ENCODE measurements around the gene CCL11.

Gene CCL11

GRCh38 chr17:34252095-34252443, 33.5 kb upstream of the CCL11 start:
- no peak for DNase-seq (ENCODE audit: low read depth)
- H3K4me3 ChIP-seq (replicated peaks; ENCODE audit: low read depth, low read length) = no peak overlapping the region
- no peak for TF ChIP-seq CTCF (IDR thresholded peaks at IDR 0.05; ENCODE audit: low read length, missing control alignments)

GRCh38 chr17:34252444-34253138, 33.0 kb upstream of the CCL11 start:
- peak; percentile 97 for DNase-seq (ENCODE audit: low read depth)
- TF ChIP-seq CTCF (IDR thresholded peaks at IDR 0.05; ENCODE audit: low read length, missing control alignments) = no peak
- no peak overlapping the region for H3K4me3 ChIP-seq (replicated peaks; ENCODE audit: low read depth, low read length)

- no peak overlapping the region for H3K4me3 ChIP-seq (replicated peaks; ENCODE audit: low read depth, low read length)
- peak; percentile 62 for DNase-seq (ENCODE audit: low read depth)
- TF ChIP-seq CTCF (IDR thresholded peaks at IDR 0.05; ENCODE audit: low read length, missing control alignments) = no peak
Measured at GRCh38 chr17:34253139-34253525, 32.4 kb upstream of the CCL11 start.

- peak; percentile 90 for DNase-seq (ENCODE audit: low read depth)
- no peak for TF ChIP-seq CTCF (IDR thresholded peaks at IDR 0.05; ENCODE audit: low read length, missing control alignments)
- peak overlapping the region; percentile 76 for H3K4me3 ChIP-seq (replicated peaks; ENCODE audit: low read depth, low read length)
Measured at GRCh38 chr17:34254146-34254545, 31.4 kb upstream of the CCL11 start.

- TF ChIP-seq CTCF (IDR thresholded peaks at IDR 0.05; ENCODE audit: low read length, missing control alignments) = no peak
- peak; percentile 94 for DNase-seq (ENCODE audit: low read depth)
- peak within 1 kb of the TSS; percentile 76 for H3K4me3 ChIP-seq (replicated peaks; ENCODE audit: low read depth, low read length)
Measured at GRCh38 chr17:34254651-34255380, 30.7 kb upstream of the CCL11 start, which contains the start of gene CCL2. Gene CCL2, plus strand, starts transcription at chr17:34255285. Its CDS starts 65 bp downstream, at chr17:34255350.

- peak overlapping the region; percentile 76 for H3K4me3 ChIP-seq (replicated peaks; ENCODE audit: low read depth, low read length)
- TF ChIP-seq CTCF (IDR thresholded peaks at IDR 0.05; ENCODE audit: low read length, missing control alignments) = no peak
- no peak for DNase-seq (ENCODE audit: low read depth)
Measured at GRCh38 chr17:34255381-34255732, 30.2 kb upstream of the CCL11 start.
